D721Med (cell line): ENCODE results near the gene ELL.

Source experiments
- DNase-seq: peaks from one replicate; pipeline ENCODE4 v3.0.0; 2011; ENCODE audit warnings: low spot score; ENCODE audit not compliant: insufficient read length
- FAIRE-seq: peaks from 2 replicates; lab custom pipeline; 2011; peaks lifted over from hg19 to GRCh38; lab: Jason Lieb, UNC
- TF ChIP-seq, protein P1 (sequence below): IDR thresholded peaks from 2 replicates; pipeline ENCODE4 v1.5.1; 2012; ENCODE audit warnings: mild to moderate bottlenecking, control low read depth; ENCODE audit not compliant: insufficient read depth; ENCODE audit errors: missing control alignments

ELL gene

GRCh38 chr19:18441804-18442788 is 79.8 kb downstream of the ELL start:
- no peak for DNase-seq
- no peak for FAIRE-seq
- TF ChIP-seq, protein P1, sequence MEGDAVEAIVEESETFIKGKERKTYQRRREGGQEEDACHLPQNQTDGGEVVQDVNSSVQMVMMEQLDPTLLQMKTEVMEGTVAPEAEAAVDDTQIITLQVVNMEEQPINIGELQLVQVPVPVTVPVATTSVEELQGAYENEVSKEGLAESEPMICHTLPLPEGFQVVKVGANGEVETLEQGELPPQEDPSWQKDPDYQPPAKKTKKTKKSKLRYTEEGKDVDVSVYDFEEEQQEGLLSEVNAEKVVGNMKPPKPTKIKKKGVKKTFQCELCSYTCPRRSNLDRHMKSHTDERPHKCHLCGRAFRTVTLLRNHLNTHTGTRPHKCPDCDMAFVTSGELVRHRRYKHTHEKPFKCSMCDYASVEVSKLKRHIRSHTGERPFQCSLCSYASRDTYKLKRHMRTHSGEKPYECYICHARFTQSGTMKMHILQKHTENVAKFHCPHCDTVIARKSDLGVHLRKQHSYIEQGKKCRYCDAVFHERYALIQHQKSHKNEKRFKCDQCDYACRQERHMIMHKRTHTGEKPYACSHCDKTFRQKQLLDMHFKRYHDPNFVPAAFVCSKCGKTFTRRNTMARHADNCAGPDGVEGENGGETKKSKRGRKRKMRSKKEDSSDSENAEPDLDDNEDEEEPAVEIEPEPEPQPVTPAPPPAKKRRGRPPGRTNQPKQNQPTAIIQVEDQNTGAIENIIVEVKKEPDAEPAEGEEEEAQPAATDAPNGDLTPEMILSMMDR: no peak

DNA sequence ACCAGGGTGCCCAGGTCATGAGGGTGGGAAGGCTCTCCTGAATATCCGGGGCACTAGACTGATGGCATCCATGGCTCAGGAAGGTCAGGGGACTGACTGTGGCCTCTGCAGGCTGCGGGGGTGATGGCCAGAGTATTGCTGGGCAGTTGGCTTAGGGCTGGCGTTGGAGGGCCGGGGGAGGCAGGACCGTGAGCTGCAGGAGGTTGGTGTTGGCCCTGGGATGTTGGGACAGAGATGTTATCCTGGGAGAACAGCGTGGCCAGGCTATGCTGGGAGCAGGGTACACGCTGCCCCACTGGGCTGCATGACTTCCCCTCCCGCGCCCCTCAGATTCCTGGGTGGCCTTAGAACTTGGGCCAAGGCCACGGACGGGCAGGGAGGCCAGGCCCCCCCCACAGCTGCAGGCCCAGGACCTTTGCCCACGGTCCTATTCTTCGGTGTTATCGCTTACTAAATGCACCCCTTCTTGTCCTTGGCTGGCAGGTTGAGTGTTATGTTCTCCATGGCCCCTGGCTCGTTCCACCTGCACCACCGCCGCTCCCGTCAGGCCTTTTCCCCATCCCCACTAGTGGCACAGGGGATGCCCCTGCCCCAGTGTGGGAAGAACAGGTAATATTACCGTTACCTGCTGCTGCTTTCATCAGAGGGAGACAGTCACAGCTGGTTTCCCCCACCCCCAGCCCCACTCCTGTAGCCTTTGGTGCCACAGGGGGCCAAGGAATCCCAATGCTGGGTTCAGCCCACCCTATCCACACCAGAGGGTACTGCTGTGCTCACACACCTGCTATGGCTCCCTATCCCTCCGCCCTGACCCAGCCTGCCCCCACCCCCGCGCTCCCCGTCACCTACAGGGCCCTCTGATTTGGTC is 80.7 kb downstream of the ELL start:
- TF ChIP-seq, protein P1: no peak
- FAIRE-seq: no peak
- no peak for DNase-seq

DNA sequence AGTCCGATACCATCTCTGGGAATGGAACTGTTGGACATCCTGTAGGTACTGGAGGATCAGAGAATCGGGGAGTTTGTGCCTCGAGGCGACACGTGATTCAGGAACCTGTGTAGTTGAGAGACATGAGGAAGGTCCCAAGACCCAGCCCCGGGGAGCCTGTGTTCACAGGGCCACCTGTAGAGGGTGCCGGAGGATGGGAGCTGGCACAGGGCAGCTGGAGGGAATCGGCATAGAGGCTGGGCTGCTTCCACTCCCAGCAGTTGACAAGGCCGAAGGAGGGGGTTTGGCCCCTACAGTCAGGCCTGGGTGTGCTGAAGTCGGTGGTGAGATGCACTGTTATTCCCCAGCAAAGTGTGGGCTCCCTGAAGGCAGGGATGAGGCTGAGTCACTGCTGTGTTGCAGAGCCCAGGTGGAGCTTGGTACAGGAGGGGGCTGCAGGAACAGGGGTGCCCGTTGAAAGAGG is 81.4 kb downstream of the ELL start:
- TF ChIP-seq, protein P1: peak; percentile 34
- no peak for FAIRE-seq
- peak; percentile 60 for DNase-seq

GRCh38 chr19:18439910-18440237 is 82.0 kb downstream of the ELL start:
- DNase-seq (no peak), FAIRE-seq (no peak)
- TF ChIP-seq, protein P1: no peak

GRCh38 chr19:18439025-18439909 is 82.6 kb downstream of the ELL start:
- TF ChIP-seq, protein P1: no peak
- FAIRE-seq (no peak), DNase-seq (no peak)

- TF ChIP-seq, protein P1: no peak
- FAIRE-seq (no peak), DNase-seq (no peak)
Observed at GRCh38 chr19:18438331-18439024, 83.4 kb downstream of the ELL start.
